ENCODE measurements around the gene NISCH.

NISCH gene

DNA sequence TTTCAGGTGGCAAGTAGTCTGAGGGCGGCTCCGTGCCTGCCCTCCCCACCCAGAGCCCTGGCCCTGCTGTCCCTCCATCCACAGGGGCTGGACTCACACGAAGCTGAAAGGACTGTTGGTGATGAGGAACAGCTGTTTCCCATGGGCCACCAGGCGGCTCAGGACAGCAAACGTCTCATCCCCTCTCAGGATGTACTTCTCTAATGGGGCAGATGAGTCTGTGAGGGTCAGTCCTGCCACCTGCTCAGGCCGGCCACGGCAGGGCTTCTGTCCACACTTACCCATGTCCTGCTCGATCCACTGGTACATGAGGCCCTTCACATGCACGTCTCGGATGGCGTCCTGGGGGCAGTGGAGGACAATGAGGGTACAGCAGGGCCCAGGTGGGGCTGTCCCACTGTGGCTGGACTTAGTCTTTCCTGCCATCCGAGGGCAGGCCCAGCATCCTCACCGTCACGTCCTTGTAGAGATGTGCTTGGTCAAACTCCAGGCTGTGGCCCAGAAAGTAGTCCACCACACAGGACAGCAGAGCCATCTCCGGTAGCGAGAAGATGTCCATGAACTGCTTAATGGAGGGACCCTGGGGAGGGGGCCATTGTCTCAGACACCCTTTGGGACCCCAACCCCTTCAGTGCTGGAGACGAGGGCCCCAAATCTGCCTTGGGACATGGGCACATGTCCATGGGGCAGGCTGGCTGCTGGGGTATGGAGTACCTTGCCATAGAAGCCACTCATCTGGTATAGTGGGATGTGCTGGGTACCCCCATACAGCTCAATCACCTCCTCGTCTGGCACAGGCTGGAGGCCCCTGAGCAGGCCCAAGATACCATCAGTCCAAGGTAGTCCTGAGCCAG is 72.6 kb downstream of the NISCH start:
- DNase-seq, result no peak

DNA sequence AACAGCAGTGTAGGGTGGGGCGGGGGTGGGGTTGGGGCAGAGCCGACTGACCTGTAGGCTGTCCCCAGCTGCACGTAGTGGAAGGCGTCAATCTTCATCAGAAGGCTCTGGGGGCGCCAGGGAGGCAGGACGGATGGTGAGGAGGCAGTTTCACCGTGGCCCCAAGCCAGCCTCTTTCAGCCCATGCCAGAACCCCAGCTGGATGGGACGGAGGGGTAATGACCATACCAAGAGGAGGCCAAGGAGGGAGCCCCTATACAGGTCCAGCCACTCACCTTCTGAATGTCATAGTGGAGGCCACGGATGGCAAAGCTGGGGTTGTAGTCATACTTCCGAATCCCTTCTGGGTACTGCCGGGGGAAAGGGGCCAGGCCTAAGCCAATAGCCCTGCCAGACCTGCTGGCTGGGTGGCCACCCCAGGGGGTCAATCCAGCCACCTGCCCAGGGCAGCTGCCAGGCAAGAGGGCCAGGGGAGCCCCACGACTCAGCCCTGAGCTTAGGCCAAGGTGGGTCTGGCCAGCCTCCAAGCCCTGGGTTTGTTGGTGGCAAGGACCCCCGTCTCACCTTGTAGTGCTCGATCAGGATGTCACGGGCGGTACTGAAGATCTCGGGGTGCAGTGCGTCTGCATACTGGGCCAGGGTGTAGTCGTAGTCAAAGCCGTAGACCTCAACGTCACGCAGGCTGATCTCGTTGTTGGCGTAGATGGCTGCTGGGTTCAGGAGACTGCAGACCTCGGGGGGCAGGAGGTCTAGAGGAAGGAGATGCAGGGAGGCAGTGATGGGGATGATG is 73.4 kb downstream of the NISCH start:
- DNase-seq, result no peak

DNA sequence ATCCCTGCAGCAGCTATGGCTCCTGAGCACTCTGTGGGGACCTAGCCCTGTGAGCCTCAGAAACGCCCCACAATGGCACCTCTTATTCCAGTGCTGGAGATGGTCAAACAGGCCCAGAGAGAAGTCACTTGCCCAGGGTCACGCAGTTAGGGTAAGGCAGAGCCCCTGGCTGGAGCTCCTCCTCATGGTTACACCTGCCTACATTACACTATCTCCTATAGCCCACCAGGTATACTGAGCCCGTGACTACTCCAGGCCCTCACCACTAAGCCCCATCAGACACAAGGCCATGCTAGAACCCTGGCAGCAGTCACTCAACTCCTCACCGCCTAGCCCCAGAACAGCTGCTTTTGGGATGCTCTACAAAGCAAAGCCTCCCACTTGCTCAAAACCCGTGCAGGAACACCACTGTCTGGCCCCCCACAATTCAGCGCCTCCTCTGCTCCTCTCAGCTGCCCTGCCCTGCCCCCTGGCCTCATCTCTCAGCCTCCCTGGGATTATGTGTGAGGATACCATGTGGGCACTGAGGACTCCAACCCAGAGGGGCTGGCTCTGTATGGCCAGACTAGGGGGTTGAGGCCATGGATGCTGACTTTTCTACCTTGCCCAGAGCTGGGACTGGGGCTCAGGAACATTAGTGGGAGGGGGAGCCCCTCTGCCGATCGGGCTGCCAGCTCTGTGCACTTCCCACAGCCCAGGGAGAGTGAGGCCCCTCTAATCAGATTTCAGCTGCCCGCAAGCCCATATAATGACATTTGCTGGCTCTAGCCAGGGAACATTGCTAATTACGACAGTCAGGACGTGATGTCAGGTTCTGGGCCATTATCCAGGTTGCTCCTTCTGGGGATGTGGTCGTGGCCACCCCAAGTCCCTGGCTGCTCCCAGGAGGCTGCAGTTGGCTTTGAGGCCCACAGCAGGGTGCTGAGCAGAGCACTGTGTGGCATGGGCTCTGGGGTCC is 74.3 kb downstream of the NISCH start:
- DNase-seq, result no peak

DNA sequence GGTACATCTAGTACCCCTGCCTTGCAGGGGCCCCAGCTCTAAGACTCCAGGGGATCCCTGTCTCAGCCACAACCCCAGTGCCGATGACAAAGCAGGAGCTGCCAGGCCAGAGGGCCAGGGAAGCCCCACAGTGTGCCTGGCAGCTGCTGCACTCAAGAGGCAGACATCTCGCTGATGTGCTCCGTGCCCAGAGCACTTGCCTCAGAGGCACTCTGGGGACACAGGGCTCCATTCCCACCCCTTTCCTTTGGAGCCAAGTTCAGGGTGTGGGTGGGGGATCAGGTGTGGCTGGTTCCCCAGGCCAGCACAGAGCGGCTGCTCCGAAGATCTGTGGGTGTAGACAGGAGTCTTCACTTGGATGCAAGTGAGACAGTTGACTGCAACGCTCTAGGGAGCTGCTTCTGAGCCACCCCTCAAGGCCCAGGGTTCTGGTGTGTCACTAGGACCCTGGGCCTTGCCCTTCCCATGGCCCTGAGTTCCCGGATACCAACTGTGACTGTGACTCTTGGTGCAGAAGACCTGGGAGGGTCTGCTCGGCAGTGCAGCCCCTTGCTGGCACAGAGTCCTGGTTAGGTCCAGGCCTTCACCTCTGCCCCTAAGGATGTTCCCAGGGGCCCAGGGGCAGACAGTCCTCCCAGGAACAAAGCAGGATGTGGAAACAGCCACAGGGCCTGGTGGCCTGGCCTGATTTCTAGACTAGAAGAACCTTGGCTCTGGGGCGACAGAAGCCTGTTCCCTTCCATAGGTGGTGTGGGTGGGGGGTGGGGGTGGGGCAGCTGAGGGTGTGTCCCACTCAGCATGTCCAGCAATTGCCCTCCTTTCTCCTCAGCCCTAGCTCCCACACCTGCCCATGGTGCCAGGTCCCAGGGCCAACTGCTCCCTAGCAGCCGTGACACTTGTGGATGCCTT is 75.8 kb downstream of the NISCH start:
- DNase-seq, result no peak

DNA sequence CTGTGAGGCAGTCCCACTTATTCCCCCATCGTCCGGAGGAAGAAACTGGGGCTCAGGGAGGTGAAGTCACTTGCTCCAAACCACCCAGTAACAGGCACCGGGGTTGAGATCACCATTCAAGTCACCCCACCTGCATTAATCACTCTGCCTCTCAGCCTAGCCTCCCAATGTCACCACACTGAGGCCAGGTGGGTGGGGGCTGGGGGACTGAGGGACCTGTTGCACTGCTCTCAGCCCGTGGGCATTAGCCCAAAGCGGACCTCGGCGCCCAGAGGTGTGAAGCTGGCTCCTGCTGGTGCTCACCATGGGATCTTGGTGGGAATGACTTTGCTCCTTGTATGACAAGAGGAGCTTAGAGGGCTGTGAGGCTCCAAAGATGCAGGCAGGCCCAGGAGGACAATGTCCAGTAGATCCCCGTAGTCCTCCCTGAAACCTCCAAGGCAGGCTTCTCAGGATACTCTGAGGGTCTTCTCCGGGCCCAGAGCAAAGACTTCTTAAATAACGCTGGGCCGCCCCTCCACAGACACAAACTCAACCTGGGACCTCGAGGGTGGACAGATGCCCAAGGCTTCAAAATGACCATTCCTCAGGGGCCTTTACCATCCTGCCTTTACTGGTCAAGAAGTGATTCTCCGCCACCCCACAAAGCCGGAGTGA is 76.6 kb downstream of the NISCH start:
- no peak for DNase-seq

DNA sequence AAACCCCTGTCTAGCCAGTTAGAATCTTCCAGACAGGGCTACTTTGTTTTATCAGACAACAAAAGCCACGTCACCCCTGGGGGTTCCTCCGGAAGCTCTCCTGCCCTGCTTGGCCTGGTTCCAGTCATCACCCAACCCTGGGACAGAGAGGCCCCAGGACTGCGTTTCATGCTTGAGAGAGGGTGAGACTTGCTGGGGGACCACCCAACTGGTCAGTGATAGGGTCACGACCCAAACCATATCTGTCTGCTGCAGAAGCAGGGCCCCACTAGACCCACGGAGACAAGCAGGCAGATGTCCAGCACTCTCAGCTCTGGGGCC is 77.1 kb downstream of the NISCH start:
- peak in 1 of 2 donors; percentile 24 for DNase-seq

DNA sequence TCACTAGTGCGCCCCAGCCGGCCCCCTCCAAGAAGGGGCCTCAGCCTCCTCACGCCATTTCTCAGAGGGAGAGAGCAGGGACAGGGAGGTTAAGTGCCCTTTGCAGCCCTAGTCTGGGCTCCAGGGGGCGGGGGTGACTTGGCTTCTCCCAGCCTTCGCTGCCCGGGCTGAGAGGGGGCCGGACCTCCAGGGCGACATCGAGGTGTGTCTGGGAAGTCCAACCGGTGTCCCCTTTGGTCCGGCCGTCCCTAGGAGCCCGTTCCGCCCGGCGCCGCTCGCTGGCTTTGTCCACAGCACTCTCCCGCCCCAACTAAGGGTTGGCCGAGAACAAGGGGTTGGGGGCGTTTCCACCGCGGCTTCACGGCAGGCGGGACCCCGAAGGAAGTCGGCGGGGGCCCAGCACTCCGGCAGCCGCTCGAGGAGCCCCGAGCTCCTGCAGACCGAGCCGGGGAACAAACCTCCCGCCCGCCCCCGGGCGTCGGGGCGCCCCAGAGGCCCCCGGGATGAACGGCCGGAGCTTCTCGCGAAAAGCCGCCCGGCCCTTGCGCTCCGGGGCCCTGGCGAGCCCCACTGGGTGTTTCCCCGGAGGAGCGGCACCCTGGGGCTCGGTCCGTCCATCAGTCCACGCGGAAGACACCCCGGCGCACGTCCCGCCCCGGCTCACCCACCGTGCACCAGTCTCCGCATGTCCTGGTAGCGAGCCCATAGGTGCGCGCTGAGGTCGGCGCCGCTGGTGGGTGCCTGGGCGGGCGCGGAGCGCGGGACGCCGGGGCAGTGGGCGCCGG is 77.6 kb downstream of the NISCH start:
- no peak for DNase-seq

DNA sequence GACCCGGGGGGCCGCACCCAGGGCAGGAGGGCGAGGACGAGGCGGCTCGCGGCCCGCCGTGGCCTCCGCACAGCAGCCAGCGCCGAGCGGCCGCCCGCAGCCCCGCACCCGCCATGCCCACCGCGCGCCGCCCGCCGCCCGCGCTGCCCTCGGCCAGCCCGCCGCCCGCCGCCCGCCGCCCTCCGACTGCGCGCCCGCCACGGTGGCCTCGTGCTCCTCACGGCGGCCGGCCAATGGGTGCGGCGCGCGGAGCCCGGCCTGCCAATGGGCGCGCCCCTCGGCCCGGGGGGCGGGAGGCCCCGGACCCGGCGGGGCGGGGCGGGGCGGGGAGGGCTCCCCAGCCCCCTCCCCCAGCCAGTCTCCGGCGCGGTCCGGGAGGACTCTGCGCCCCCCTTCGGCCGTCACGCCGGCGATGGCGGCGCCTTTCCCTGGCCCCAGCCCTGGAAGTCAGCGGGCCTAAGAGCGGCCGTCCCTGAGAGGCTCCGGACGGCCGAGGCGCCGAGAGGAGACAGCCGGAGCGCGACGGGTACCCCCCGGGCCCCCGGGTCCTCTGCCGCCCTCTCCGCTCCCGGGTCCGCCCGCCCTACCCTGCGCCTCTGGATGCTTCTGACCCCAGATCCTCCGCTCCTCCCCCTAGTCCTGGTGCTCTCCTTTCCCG is 78.3 kb downstream of the NISCH start, which contains the start of gene NT5DC2:
TSS of gene NT5DC2 (minus strand) at position 235 of the 658 bp plus-strand sequence. CDS start at position 115, 120 bp downstream.
- no peak for DNase-seq

DNA sequence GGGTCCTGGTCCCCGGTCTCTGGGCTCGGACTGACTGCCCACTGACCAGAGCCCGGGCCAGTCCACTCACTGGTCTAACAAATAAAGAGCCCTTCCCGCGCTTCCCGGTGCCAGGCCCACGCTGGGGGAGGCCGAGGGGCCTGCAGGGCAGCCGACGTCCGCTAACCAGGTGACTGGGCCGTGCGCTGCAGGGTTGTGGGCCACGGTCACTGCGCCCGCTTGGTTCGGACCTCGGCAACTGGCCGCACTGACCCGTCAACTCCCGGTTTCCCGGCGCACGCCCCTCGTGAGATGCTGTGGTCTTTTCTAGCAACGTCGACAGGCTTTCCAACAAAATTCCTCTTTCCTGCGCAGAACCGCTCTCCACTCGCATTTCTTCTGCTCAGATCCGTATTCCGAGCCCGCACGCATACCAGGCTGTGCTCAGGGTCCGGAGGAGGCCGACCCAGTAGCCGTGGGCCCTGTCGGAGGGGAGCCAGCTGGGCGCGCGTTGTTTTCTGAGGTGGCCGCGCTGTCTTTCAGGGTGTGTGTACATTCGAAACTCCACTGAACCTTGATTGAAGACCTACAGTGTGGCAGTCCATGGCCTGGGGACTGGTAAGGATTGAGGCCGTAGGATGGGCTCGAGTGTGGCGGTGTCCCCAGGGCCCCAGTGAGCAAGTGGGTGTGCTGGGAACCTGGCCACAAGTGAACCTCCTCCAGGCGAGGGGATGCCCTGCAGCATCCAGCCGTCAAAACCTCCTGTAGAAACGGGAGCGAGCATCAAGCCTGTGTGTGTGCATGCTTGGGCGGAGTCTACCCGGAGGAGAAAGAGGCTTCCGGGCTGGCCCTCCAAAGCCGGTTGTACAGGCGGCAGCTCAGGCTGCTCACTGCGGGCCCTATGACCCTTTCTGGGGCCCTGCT is 79.1 kb downstream of the NISCH start:
- no peak for DNase-seq

DNA sequence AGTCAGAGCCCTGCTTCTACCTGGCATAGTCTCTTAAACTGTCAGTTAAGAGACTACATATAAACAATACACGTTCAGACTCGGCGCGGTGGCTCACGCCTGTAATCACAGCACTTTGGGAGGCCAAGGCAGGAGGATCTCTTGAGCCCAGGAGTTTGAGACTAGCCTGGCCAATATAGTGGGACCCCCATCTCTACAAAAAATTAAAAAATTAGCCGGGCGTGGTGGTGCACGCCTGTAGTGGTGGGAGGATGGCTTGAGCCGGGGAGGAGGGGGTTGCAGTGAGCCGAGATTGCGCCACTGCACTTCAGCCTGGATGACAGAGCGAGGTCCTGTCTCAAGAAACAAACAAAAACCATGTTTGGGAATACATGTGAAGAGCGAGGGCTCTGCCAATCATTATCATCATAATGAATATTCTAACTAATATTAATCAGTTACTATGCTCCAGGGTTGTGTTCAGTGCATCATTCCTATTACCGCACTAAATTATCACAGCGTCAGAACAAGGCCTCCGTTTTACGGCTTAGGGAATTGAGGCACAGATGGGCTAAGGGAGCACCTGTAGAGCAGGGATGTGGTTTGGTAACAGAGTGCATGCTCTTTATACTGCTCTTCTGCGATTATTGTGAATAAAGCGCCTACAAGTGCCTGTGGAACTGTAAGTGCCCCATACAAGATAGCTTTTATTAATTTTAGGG is 80.2 kb downstream of the NISCH start:
- no peak for DNase-seq

DNA sequence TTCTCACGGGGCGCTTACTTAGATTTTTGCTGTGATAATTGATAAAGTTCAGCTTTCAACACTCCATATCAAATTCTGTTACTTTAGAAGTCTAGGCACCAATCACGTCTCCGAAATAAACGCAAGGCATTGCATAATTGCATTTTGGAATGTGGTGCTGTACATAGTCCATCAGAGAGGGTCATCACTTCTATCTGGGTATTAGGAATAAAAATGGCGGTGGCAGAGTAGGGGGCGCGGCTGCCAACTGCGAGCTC is 80.6 kb downstream of the NISCH start:
- DNase-seq, result no peak

DNA sequence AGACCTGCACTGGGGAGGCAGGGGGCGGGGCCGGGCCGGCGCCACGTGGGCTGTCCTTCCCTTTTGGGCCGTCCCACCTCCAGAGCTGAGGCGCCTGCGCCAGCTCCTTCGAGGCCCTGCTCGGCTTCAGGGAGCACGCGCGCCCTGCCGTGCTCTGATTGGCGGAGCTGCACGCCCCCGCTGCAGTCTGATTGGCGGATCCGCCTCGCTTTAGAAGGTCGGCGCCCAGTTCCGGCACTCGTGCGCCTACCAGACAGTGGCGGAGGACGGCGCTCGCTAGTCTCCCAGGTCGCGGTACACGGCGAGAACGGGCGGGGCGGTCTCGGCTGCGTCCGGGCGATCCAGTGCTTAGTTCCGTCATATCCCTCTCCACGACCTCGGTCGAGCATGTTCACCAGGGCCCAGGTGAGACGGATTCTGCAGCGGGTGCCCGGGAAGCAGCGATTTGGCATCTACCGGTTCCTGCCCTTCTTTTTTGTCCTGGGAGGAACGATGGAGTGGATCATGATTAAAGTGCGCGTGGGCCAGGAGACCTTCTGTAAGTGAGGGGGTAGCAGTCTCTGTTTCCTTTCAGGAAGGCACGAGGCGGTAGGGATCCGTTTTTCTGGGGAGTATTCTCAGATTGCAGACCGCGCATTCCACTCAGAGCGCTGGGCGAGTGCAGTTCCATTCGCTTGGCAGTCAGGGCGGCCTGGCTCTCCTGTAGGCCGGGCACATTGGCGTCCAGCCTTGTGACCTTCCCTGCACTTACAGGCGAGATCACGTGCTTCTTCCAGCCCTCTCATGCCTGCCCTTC is 81.2 kb downstream of the NISCH start, which contains the start of gene UQCC5:
TSS of gene UQCC5 (plus strand) at position 237 of the 796 bp plus-strand sequence. CDS start at position 388, 151 bp downstream.
- peak; percentile 78 to 95 for DNase-seq

DNA sequence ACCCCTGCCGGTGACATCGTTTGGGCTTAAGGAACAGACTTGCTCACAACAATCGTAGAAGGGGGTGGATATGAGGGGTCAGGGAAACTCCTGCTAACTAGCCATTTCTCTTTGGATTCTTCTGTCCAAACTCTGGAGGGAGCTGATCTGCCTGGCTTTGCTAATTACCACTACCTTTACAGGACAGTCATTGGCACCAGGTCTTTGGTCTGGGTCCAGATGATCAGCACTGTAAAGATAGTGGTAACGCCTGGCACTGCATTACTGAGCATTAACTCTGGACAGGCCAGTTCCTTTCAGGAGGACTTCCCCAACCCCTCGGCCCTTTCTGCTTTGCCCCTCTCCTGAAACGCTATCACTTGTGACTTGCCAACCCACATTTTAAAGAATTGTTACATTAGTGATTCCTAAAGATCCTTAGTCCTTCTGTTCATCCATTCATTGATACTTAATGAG is 81.8 kb downstream of the NISCH start:
- DNase-seq, result no peak

DNA sequence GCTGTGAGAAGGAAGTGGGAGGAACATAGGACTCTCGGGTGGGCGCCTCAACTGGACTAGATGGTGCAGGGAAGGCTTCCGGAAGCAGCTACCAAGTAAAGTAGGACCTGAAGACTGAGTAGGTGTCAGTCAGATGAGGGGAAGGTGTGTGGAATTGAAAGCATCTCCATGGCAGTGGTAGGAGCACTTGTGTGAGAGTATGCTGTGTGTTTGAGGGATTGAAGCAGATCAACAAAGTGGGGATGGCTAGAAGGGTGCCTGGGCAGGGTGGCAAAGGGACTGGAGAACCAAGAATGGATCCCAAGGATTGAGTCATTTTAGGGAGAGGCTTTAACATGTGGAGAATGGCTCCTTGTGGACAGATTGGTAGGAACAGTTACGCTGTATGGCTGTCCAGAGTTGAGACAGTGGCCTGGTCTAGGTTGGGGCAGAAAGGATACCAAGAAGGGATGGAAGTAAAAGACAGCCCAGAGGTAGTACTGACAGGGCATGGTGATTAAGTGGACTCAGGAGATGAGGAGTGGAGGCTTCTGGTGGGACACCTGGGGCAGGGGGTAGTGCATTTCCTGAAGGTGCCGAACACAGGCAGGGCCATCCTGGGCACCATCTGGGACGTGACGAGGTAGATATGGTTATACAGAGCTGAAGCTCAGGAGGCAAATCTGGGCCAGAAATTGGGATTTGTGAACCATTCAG is 82.5 kb downstream of the NISCH start:
- DNase-seq, result no peak

DNA sequence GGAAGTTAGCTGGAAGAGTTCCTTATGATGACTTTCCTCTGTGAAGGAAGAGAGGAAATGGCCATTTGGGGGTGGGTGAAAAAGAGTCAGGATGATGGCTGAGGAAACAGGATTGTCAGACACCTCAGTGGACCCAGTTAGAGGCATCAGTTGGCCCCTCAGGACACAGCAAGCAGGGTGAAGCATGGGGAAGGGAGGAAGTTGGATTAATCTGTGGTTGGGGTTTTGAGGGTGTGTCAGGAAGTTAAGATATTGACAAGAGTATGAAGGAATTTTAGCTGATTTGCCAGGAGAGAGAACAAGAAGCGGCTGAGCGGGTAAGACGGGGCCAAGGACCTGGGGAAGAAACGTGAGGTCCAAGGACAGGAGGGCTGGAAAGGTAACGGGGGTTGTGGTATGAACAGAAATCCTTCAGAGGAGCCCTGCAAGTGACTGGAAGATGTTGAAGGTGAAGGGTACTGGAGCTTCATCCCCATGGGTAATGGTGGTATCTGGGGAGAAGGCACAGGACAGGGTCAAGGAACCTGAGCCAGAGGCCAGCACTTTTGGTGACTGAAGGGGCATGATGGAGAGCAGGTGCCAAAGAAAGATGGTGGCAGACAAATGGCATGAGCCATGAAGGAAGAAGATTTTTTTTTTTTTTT is 83.7 kb downstream of the NISCH start:
- no peak for DNase-seq

DNA sequence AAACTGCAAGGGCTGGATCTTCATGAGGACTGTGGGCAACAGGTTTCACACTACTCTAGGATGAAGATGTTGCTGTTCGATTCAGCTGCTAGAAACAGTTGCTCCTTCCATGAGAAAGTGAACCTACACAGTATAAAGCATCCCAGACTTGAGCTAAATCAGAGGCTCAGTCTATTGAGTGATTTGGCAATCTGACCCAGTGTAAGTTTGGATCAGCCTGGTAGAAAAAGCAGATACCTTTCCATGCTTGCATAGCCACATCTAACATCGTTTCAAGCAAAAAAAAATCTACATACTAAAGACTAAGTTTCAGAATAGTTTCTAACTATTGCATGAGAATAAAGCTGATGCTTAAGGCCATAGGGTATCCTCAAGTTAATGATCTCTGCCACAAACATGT is 85.6 kb downstream of the NISCH start:
- DNase-seq, result no peak

Measured in bone marrow (tissue), 2 donors.